Right lobe of liver (tissue), 6 donors: Measurements from ENCODE around the gene NIPBL. TPM values are rescaled to one million over a fixed set of nuclear protein-coding genes. Genes with fewer than 3 reads are reported as not detected.
"Not testable (repeated sequence)": the region's sequence is repeated elsewhere in the genome, so short reads cannot be mapped to it uniquely, and the experiment has no call there.

Source experiments
- ATAC-seq, 4 donors: fragments of 200-7000 bp; cut with Tn5 transposase; one replicate each; pipeline ENCODE4 v1.9.1; 2020; ENCODE audit warnings: mild to moderate bottlenecking in 4 of 4, moderate library complexity in 4 of 4
- DNase-seq, 3 donors: peaks; one replicate each; pipeline ENCODE4 v3.0.0-alpha.2; 2020
- H3K27ac ChIP-seq, 3 donors: fragments of 200-600 bp; one replicate each; pipeline ENCODE4 v1.8.0; 2022
- H3K27me3 ChIP-seq, 2 donors: fragments of 200-600 bp; one replicate each; pipeline ENCODE4 v1.8.0; 2022
- H3K36me3 ChIP-seq, 4 donors: fragments of 200-600 bp; sonication (generic) in 1 of 4; one replicate each; pipeline versions ENCODE4 v1.5.1 to v1.8.0; 2017 to 2022; ENCODE audit warnings: control low read depth in 1 of 4
- H3K4me1 ChIP-seq, 4 donors: fragments of 200-600 bp; sonication (generic) in 1 of 4; one replicate each; pipeline versions ENCODE4 v1.5.1 to v1.8.0; 2017 to 2022; ENCODE audit warnings: control low read depth in 1 of 4
- H3K4me3 ChIP-seq, 3 donors: fragments of 200-600 bp; one replicate each; pipeline ENCODE4 v1.8.0; 2022
- H3K9me3 ChIP-seq, 4 donors: fragments of 200-600 bp; sonication (generic) in 1 of 4; one replicate each; pipeline versions ENCODE4 v1.5.1 to v1.8.0; 2017 to 2022; ENCODE audit warnings: control low read depth in 1 of 4
- POLR2A ChIP-seq: fragments of 450-650 bp; IDR thresholded peaks from one replicate; pipeline ENCODE4 v1.6.1; 2017; ENCODE audit warnings: antibody characterized with exemption, mild to moderate bottlenecking
- WGBS: methylation state at CpG from one replicate; pipeline ENCODE4 v1.1.6; 2018; ENCODE audit warnings: low coverage, low lambda C conversion rate; ENCODE audit not compliant: insufficient coverage; ENCODE audit errors: missing lambda C conversion rate; 5-methylcytosine and 5-hydroxymethylcytosine counted together
- intact Hi-C, 2 donors: fragments of 100-400 bp; cut with DNase I; formaldehyde crosslinking; loops; one replicate each; pipeline versions ENCODE4 v1.11.2 to v1.14.1; 2022
- total RNA-seq, 6 experiments: library from RNA; depleted of rRNA in 2 of 6; stranded (reverse); fragments of >200 nt in 2 of 6; fragmentation: NEBNext Ultra II Directional in 3 of 6; extraction: Animal tissue kit (Norgen Biotek cat#: 25700) in 3 of 6; gene quantifications; one replicate each; pipeline versions ENCODE4 v1.1.0 to v1.2.4, GENCODE V29; 2016 to 2023
- TF ChIP-seq, protein P1 (sequence below), 4 donors: fragments of 200-600 bp in 3 of 4; fragments of 450-650 bp in 1 of 4; IDR thresholded peaks; one replicate each; pipeline versions ENCODE4 v1.5.1 to v1.8.0; 2016 to 2022; ENCODE audit warnings: antibody characterized with exemption in 4 of 4, mild to moderate bottlenecking in 2 of 4
- donor health status: DM: no; HTN: yes; CAD: no.
- donor health status: DM: no; HTN: no; CAD: no.
- donor health status: DM: no; HTN: no; CAD: no.
- donor health status: DM: no; HTN: yes; CAD: no.
- donor health status: DM: no; HTN: yes; CAD: no.

Gene NIPBL
- total RNA-seq, 6 experiments from 2014 or later: 16.0 to 29.2 (median 24.6) TPM

DNA sequence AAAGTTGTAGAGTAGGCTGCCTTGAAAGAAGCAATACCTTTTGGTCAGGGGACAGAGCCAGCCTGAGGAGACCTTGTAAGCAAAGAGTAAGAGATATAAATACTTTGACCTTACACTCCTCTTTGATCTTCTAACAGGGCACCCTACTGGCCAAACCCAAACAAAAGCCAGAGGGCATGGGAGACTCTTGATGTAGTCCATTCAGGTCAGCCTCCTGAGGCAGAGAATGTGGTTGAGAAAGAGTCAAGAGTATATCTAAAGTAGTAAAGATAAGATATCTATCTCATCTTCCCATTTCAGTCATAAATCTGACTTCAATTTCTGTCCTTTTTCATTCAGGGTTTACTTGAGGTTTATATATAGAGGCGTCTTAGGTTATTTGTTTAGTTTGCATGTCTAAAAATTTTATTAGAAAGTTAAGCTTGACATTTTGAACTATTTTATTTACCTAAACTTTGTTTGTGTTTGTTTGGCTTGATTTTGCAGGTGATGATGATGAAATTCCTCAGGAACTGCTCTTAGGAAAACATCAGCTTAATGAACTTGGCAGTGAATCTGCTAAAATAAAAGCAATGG, 125.7 kb downstream of the NIPBL start:
- Histone ChIP-seq H3K4me3 (no peak overlapping the region), H3K9me3 (no peaks in the 10 kb centered on the region), H3K36me3 (peaks cover 0 to 22% (median 9%) of the 10 kb centered on the region in 4 donors), H3K27me3 (no peaks in the 10 kb centered on the region), H3K27ac (no peak overlapping the region), H3K4me1 (peaks cover 0 to 21% (median 6%) of the 10 kb centered on the region in 4 donors)
- WGBS: 23% methylated on average over 1 of the region's 1 CpG
- TF ChIP-seq, protein P1, sequence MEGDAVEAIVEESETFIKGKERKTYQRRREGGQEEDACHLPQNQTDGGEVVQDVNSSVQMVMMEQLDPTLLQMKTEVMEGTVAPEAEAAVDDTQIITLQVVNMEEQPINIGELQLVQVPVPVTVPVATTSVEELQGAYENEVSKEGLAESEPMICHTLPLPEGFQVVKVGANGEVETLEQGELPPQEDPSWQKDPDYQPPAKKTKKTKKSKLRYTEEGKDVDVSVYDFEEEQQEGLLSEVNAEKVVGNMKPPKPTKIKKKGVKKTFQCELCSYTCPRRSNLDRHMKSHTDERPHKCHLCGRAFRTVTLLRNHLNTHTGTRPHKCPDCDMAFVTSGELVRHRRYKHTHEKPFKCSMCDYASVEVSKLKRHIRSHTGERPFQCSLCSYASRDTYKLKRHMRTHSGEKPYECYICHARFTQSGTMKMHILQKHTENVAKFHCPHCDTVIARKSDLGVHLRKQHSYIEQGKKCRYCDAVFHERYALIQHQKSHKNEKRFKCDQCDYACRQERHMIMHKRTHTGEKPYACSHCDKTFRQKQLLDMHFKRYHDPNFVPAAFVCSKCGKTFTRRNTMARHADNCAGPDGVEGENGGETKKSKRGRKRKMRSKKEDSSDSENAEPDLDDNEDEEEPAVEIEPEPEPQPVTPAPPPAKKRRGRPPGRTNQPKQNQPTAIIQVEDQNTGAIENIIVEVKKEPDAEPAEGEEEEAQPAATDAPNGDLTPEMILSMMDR (IDR thresholded peaks at IDR 0.05): peak in 1 of 4 donors; percentile 10
- TF ChIP-seq POLR2A: no peak
- intact Hi-C loops: no loop called here
- DNase-seq: peak in 1 of 3 donors; percentile 33
- ATAC-seq: peak; percentile 75 to 95 (median 86)

GRCh38 chr5:37005252-37005651, 128.7 kb downstream of the NIPBL start:
- intact Hi-C loops: no loop called here
- Histone ChIP-seq H3K36me3 (peaks cover 0 to 42% (median 14%) of the 10 kb centered on the region in 4 donors), H3K27me3 (no peaks in the 10 kb centered on the region), H3K27ac (no peak overlapping the region), H3K9me3 (no peaks in the 10 kb centered on the region), H3K4me3 (no peak overlapping the region), H3K4me1 (peaks cover 0 to 21% (median 6%) of the 10 kb centered on the region in 4 donors)
- no peak for TF ChIP-seq POLR2A
- TF ChIP-seq, protein P1 (IDR thresholded peaks at IDR 0.05): no peak
- 69% methylated on average over 6 of the region's 6 CpGs for WGBS
- DNase-seq (no peak), ATAC-seq (no peak)

GRCh38 chr5:37005946-37006540, 129.5 kb downstream of the NIPBL start:
- intact Hi-C loops: no loop called here
- Histone ChIP-seq H3K36me3 (peaks cover 0 to 41% (median 12%) of the 10 kb centered on the region in 4 donors), H3K4me1 (peaks cover 0 to 17% (median 6%) of the 10 kb centered on the region in 4 donors), H3K9me3 (no peaks in the 10 kb centered on the region), H3K27me3 (no peaks in the 10 kb centered on the region), H3K4me3 (no peak overlapping the region), H3K27ac (no peak overlapping the region)
- WGBS: 52% methylated on average over 5 of the region's 5 CpGs
- ATAC-seq (peak in 3 of 4 donors; percentile 45 to 55 (median 52)), DNase-seq (no peak)
- TF ChIP-seq POLR2A: no peak
- TF ChIP-seq, protein P1 (IDR thresholded peaks at IDR 0.05): peak; percentile 50 to 69 (median 64)

DNA sequence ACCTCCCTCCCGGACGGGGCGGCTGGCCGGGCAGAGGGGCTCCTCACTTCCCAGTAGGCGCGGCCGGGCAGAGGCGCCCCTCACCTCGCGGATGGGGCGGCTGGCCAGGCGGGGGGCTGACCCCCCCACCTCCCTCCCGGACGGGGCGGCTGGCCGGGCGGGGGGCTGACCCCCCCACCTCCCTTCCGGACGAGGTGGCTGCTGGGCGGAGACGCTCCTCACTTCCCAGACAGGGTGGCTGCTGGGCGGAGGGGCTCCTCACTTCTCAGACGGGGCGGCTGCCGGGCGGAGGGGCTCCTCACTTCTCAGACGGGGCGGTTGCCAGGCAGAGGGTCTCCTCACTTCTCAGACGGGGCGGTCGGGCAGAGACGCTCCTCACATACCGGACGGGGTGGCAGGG, 136.6 kb downstream of the NIPBL start:
- ATAC-seq, H3K4me3 ChIP-seq, H3K9me3 ChIP-seq, H3K4me1 ChIP-seq, intact Hi-C loops, H3K27me3 ChIP-seq, H3K27ac ChIP-seq: not testable (repeated sequence)
- H3K36me3 ChIP-seq: peaks cover 0 to 51% (median 13%) of the 10 kb centered on the region in 4 donors
- no CpG with 5 or more reads among the region's 34 CpGs for WGBS
- DNase-seq: peak in 1 of 3 donors; percentile 18

- no peak for DNase-seq
- no peaks in the 10 kb centered on the region for H3K9me3 ChIP-seq
- no peak for TF ChIP-seq POLR2A
- TF ChIP-seq, protein P1 (IDR thresholded peaks at IDR 0.05): no peak
- ATAC-seq: no peak
- intact Hi-C loops: no loop called here
- no peak overlapping the region for H3K27ac ChIP-seq
- no peaks in the 10 kb centered on the region for H3K27me3 ChIP-seq
- H3K36me3 ChIP-seq: peaks cover 0 to 50% (median 12%) of the 10 kb centered on the region in 4 donors
- no peaks in the 10 kb centered on the region for H3K4me1 ChIP-seq
- no peak overlapping the region for H3K4me3 ChIP-seq
Observed at GRCh38 chr5:37014321-37014720, 137.8 kb downstream of the NIPBL start.
